Esophagus (tissue), 2 donors: ENCODE measurements around the gene RSBN1L. TPM values are rescaled to one million over a fixed set of nuclear protein-coding genes. Genes with fewer than 3 reads are reported as not detected.

ENCODE experiments used
- H3K27ac ChIP-seq, 2 donors: one replicate each; pipeline ENCODE4 v1.5.1; 2013; ENCODE audit warnings: low read depth in 2 of 2, mild to moderate bottlenecking in 2 of 2, inconsistent platforms in 1 of 2, low read length in 1 of 2, moderate library complexity in 1 of 2
- H3K27me3 ChIP-seq, 2 donors: one replicate each; pipeline ENCODE4 v1.6.1; 2013; ENCODE audit warnings: low read length in 2 of 2, control low read depth in 1 of 2, mild to moderate bottlenecking in 1 of 2; ENCODE audit not compliant: insufficient read depth in 2 of 2, control insufficient read depth in 1 of 2
- H3K36me3 ChIP-seq, 2 donors: one replicate each; pipeline ENCODE4 v1.6.1; 2013; ENCODE audit warnings: low read length in 1 of 2; ENCODE audit not compliant: control insufficient read depth in 2 of 2, insufficient read depth in 2 of 2
- H3K4me1 ChIP-seq, 2 donors: one replicate each; pipeline ENCODE4 v1.6.1; 2013; ENCODE audit warnings: low read length in 1 of 2; ENCODE audit not compliant: control insufficient read depth in 2 of 2, insufficient read depth in 2 of 2
- H3K4me3 ChIP-seq, 2 donors: one replicate each; pipeline ENCODE4 v1.5.1; 2013; ENCODE audit warnings: low read length in 2 of 2, mild to moderate bottlenecking in 2 of 2, low read depth in 1 of 2, moderate library complexity in 1 of 2
- H3K9me3 ChIP-seq, 2 donors: one replicate each; pipeline ENCODE4 v1.6.1; 2013; ENCODE audit warnings: mild to moderate bottlenecking in 2 of 2, low read depth in 1 of 2, low read length in 1 of 2, moderate library complexity in 1 of 2; ENCODE audit not compliant: control insufficient read depth in 2 of 2, insufficient read depth in 1 of 2
- WGBS, 2 donors: extraction: QIAGEN DNeasy Blood & Tissue Kit; methylation state at CpG; one replicate each; pipeline ENCODE4 v1.1.7; 2013; 5-methylcytosine and 5-hydroxymethylcytosine counted together
- polyA plus RNA-seq, 2 donors: library from polyadenylated mRNA; stranded (reverse); fragments of 200-250 nt; gene quantifications; one replicate each; pipeline ENCODE4 v1.2.3, GENCODE V29; 2013
- donor health status: healthy with polysubstance abuse.
- donor health status: Bipolar disorder and iron deficiency.

Gene RSBN1L
- polyA plus RNA-seq, 2 donors = 6.0 to 6.4 TPM

DNA sequence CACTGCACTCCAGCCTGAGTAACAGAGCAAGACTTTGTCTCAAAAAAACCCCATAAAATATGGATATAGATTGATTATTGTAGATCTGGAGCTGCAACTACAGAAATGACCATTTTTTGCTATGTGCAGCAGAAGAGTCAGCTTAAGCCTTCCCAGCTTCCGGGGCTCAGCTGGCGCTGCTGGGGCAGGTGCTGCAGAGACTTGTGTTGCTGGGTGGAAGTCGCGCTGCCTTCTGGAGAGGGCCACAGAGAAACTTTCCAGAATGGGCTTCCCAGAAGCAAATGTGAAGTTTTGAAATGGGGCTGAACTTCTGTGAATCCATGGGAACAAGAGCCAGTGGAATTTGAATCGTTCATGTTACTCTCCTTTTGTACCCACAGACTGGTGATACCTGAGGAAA lies 37.3 kb upstream of the RSBN1L start:
- H3K4me3 ChIP-seq = no peak overlapping the region
- no peaks in the 10 kb centered on the region for H3K27me3 ChIP-seq
- WGBS, 2 donors = 86 to 92% methylated on average over 5 of the region's 5 CpGs
- H3K36me3 ChIP-seq = no peaks in the 10 kb centered on the region
- no peaks in the 10 kb centered on the region for H3K9me3 ChIP-seq
- H3K27ac ChIP-seq = no peak overlapping the region
- no peaks in the 10 kb centered on the region for H3K4me1 ChIP-seq

DNA sequence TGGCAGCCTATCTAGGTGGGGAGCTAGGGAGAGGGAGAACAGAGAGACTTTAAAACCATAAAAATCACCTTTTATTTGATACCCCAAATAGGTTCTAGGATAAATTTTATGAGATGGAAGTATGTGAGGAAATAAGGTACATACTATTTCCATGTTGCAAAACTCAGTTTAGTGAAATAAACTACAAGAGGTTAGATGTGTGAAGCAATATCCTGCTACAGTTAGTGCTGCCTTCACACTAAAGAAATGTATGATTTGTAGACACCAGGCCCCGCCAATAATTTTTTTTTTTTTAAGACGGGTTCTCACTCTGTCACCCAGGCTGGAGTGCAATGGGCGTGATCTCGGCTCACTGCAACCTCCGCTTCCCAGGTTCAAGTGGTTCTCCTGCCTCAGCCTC lies 34.4 kb upstream of the RSBN1L start:
- WGBS, 2 donors = 93 to 94% methylated on average over 5 of the region's 5 CpGs
- no peaks in the 10 kb centered on the region for H3K27me3 ChIP-seq

DNA sequence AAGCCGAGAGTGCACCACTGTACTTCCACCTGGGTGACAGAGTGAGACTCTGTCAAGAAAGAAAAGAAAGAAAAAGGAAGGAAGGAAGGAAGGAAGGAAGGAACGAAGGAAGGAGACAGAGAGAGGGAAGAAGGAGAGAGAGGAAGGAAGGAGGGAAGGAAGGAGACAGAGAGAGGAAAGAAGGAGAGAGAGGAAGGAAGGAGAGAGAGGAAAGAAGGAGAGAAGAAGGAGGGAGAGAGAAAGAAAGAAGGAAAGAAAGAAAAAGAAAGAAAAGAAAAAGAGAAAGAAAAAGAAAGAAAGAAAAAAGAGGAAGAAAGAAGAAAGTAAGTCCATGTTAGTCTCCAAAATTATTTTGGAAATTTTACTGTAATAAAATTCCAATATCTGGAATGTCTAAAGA lies 33.4 kb upstream of the RSBN1L start:
- Histone ChIP-seq H3K36me3 (no peaks in the 10 kb centered on the region), H3K27me3 (no peaks in the 10 kb centered on the region), H3K4me3 (no peak overlapping the region), H3K4me1 (no peaks in the 10 kb centered on the region), H3K9me3 (no peaks in the 10 kb centered on the region), H3K27ac (no peak overlapping the region)
- 89 to 92% methylated on average over 2 of the region's 2 CpGs for WGBS, 2 donors

More for the DNA sequence above, 34.4 kb upstream of the RSBN1L start:
- H3K36me3 ChIP-seq = no peaks in the 10 kb centered on the region
- H3K27ac ChIP-seq = no peak overlapping the region
- no peak overlapping the region for H3K4me3 ChIP-seq
- H3K9me3 ChIP-seq = no peaks in the 10 kb centered on the region
- H3K4me1 ChIP-seq = no peaks in the 10 kb centered on the region

DNA sequence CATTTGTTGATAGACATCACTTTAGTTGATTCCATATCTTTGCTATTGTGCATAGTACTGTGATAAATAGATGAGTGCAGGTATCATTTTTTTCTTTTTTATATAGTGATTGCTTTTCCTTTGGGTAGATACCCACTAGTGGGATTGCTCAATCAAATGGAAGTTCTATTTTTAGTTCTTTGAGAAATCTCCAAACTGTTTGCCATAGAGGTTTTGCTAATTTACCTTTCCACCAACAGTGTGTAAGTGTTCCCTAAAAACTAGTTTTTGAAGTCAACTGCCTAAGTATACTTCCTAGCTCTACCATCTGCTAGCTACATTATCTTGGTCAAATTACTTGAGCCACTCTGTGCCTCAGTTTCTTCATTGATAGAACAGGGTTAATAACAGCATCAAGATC lies 31.5 kb upstream of the RSBN1L start:
- Histone ChIP-seq H3K4me1 (no peaks in the 10 kb centered on the region), H3K36me3 (no peaks in the 10 kb centered on the region), H3K4me3 (no peak overlapping the region), H3K27ac (no peak overlapping the region), H3K9me3 (no peaks in the 10 kb centered on the region), H3K27me3 (no peaks in the 10 kb centered on the region)

DNA sequence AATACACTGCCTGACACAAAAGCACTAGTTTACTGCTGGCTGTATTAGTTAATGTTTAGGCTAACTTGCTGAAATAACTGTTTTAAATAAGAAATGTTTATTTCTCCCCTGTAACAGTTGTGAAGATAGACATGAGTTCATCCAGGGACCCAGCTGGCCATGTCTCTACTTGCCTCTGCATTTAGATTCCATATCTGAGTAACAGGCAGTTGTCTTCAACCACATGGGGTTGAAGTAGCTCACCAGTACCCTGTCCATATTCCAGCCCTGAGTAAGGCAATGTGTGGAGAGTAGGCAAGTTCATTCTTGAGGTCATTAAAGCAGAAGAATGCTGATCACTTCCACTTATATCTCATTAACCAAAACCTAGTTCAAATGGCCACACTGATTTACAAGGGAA lies 31.1 kb upstream of the RSBN1L start:
- no peaks in the 10 kb centered on the region for H3K4me1 ChIP-seq
- H3K36me3 ChIP-seq = no peaks in the 10 kb centered on the region
- no peaks in the 10 kb centered on the region for H3K9me3 ChIP-seq
- H3K27me3 ChIP-seq = no peaks in the 10 kb centered on the region
- H3K27ac ChIP-seq = no peak overlapping the region
- no peak overlapping the region for H3K4me3 ChIP-seq

DNA sequence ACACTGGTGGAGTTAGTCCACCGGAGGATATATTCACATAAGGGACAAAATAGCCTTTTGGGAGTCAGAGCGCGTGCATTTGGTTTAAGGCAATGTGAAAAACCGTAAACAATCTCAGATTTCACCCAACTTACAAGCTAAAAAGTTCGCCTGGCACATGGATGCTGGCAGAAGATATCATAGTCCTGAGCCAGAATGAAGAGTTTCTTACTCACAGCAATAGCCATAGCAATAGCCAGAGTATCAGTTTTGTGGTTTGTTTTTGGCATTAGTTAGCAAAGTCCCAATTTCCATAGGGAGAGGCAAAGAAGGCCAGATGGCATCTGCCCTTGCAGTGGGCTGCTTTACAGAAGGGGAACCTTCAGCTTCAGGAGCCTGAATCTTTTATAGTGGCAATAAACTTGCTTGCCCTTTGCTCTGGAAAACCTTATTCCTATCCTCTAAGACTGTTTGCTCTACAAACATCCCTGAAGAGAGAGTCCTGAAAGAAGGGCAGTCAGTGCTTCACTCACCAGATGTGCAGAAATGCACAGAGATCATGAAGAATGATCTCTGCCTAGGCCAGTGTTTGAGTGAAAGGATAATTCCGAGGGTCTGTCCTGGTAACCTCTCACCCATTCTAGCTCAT lies 28.7 kb upstream of the RSBN1L start:
- no peak overlapping the region for H3K27ac ChIP-seq
- H3K4me1 ChIP-seq = no peaks in the 10 kb centered on the region
- no peak overlapping the region for H3K4me3 ChIP-seq
- no peaks in the 10 kb centered on the region for H3K27me3 ChIP-seq
- 88 to 90% methylated on average over 6 of the region's 6 CpGs for WGBS, 2 donors
- no peaks in the 10 kb centered on the region for H3K36me3 ChIP-seq
- H3K9me3 ChIP-seq = no peaks in the 10 kb centered on the region

DNA sequence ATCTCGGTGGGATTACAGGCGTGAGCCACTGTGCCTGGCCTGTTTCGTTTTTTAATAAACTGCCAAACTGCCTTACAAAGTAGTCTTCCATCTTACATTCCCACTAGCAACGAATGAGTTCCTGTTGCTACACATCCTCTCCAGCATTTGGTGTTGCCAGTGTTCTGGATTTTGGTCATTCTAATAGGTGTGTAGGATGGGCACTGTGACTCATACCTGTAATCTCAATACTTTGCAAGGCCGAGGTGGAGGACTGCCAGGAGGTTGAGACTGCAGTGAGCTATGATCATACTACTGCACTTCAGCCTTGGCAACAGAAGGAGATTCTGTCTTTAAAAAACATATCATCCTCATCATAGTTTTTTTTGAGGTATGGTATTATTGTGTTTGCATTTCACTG lies 21.4 kb upstream of the RSBN1L start:
- Histone ChIP-seq H3K4me1 (peaks cover 0 to 2% of the 10 kb centered on the region in 2 donors), H3K4me3 (no peak overlapping the region), H3K27me3 (no peaks in the 10 kb centered on the region), H3K27ac (peak overlapping the region in 1 of 2 donors; percentile 78), H3K36me3 (no peaks in the 10 kb centered on the region), H3K9me3 (no peaks in the 10 kb centered on the region)
- 48% methylated on average over 5 of the region's 5 CpGs for WGBS, 2 donors

DNA sequence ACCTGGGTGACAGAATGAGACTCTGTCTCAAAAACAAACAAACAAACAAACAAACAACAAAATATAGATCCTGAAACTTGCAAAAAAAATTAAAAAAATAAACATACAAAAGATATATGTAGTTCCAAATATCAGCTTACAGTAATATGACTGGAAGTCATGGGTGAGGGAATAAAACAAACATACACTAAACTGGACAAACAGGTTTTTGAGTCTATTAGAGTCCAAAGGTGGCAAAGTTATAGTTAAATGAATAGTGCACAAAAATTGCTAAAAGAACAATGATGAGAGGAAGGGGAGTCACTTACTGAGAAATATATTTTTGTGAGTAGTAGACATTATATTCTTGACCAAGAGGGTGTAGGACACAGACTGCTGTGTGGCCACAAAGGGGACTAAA lies 16.7 kb upstream of the RSBN1L start:
- H3K9me3 ChIP-seq = no peaks in the 10 kb centered on the region
- peak overlapping the region; percentile 12 to 48 for H3K27ac ChIP-seq
- H3K4me3 ChIP-seq = no peak overlapping the region
- no peaks in the 10 kb centered on the region for H3K27me3 ChIP-seq
- H3K4me1 ChIP-seq = peaks cover 0 to 8% of the 10 kb centered on the region in 2 donors
- peaks cover 0 to 3% of the 10 kb centered on the region in 2 donors for H3K36me3 ChIP-seq

DNA sequence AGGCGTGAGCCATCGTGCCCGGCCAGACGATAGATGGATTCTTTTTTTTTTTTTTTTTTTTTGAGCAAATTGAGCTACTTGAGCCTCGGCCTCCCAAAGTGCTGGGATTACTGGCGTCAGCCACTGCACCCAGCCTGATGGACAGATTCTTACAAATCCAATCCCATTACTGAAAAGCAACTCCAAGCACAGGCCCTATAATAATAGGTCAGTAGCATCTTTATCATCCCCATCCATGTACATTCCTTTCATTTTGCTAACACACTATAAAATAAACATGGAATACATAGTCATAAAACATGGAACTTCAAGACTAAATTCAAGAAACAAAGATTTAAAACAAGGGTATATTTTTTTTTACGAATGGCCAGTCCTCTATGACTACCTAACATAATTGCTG lies 16.0 kb upstream of the RSBN1L start:
- Histone ChIP-seq H3K27ac (no peak overlapping the region), H3K36me3 (peaks cover 0 to 3% of the 10 kb centered on the region in 2 donors), H3K9me3 (no peaks in the 10 kb centered on the region), H3K4me1 (peaks cover 0 to 8% of the 10 kb centered on the region in 2 donors), H3K4me3 (no peak overlapping the region), H3K27me3 (no peaks in the 10 kb centered on the region)
- 92 to 95% methylated on average over 6 to 7 of the region's 7 CpGs for WGBS, 2 donors

DNA sequence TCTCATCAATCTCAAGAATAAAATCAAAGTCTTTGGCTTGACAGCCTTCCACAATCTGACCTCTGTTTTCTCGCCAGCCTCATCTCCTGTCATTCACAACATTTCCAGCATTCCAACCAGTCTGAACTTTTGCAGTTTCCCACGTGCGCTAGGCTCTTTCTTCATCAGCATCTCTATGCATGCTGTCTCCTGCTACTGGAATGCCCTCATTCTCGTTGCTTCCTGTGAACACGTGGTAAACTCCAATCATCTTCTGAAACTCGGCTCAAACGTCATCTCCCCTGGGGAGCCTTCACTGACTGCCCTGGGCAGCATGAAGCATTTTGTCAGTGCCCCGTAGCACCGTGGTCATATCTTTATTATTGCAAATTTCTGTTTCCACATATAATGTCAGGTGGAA lies 12.2 kb upstream of the RSBN1L start:
- peaks cover 0 to 8% of the 10 kb centered on the region in 2 donors for H3K4me1 ChIP-seq
- H3K36me3 ChIP-seq = peaks cover 0 to 3% of the 10 kb centered on the region in 2 donors
- no peaks in the 10 kb centered on the region for H3K27me3 ChIP-seq
- H3K9me3 ChIP-seq = no peaks in the 10 kb centered on the region
- peak overlapping the region; percentile 4 to 49 for H3K27ac ChIP-seq
- 38 to 42% methylated on average over 9 of the region's 9 CpGs for WGBS, 2 donors
- no peak overlapping the region for H3K4me3 ChIP-seq
